Fibroblast of the conjunctiva (primary cell): ENCODE data around the gene SMG6.

Source experiments
- DNase-seq: peaks from one replicate; pipeline ENCODE4 v3.0.0-alpha.2; 2010; ENCODE audit warnings: low read depth

SMG6 gene

GRCh38 chr17:2102931-2103809 is 200.4 kb downstream of the SMG6 start:
- no peak for DNase-seq

- no peak for DNase-seq
Observed at GRCh38 chr17:2101448-2102257, 201.9 kb downstream of the SMG6 start.

GRCh38 chr17:2095536-2095910 is 208.1 kb downstream of the SMG6 start:
- DNase-seq: no peak

- DNase-seq: peak; percentile 61
Observed at GRCh38 chr17:2094891-2095535, 208.6 kb downstream of the SMG6 start.

- no peak for DNase-seq
Observed at GRCh38 chr17:2093349-2093748, 210.2 kb downstream of the SMG6 start.

- no peak for DNase-seq
Observed at GRCh38 chr17:2092253-2092652, 211.3 kb downstream of the SMG6 start.

- peak; percentile 70 for DNase-seq
Observed at GRCh38 chr17:2090804-2091534, 212.6 kb downstream of the SMG6 start.

GRCh38 chr17:2090210-2090641 is 213.4 kb downstream of the SMG6 start:
- DNase-seq: no peak

GRCh38 chr17:2089021-2089422 is 214.6 kb downstream of the SMG6 start:
- no peak for DNase-seq

- no peak for DNase-seq
Observed at GRCh38 chr17:2087597-2088211, 215.9 kb downstream of the SMG6 start.

- DNase-seq: no peak
Observed at GRCh38 chr17:2086306-2086705, 217.3 kb downstream of the SMG6 start.

GRCh38 chr17:2085648-2085949 is 218.0 kb downstream of the SMG6 start:
- no peak for DNase-seq

- peak; percentile 90 for DNase-seq
Observed at GRCh38 chr17:2084766-2085647, 218.6 kb downstream of the SMG6 start.

- no peak for DNase-seq
Observed at GRCh38 chr17:2084036-2084765, 219.4 kb downstream of the SMG6 start.

GRCh38 chr17:2083613-2084035 is 220.0 kb downstream of the SMG6 start:
- no peak for DNase-seq

GRCh38 chr17:2082003-2082781 is 221.4 kb downstream of the SMG6 start:
- DNase-seq: no peak

GRCh38 chr17:2081564-2081963 is 222.0 kb downstream of the SMG6 start:
- DNase-seq: no peak

GRCh38 chr17:2077040-2077439 is 226.5 kb downstream of the SMG6 start:
- no peak for DNase-seq
